ENCODE data around the gene SLC23A1. TPM values are rescaled to one million over a fixed set of nuclear protein-coding genes. Genes with fewer than 3 reads are reported as not detected.

SLC23A1 gene
- polyA plus RNA-seq, 2 of the 4 experiments (the other 2 are of a cell fraction): 4.3 to 7.7 TPM

- ChIA-PET POLR2A (no interaction called here), CTCF (interaction anchor here (1.1 to 1.5 kb wide), 2 partner anchors 8 to 11 kb away, joined by 3 read pairs; no protein-coding TSS in a partner anchor)
- H3K9me3 ChIP-seq: no peaks in the 10 kb centered on the region
- TF ChIP-seq REST (IDR thresholded peaks at IDR 0.05) (no peak), CBX2 (IDR thresholded peaks at IDR 0.05; ENCODE audit: borderline replicate concordance, low read depth) (no peak), ZFP36 (IDR thresholded peaks at IDR 0.05; ENCODE audit: borderline replicate concordance, partially characterized antibody) (peak; percentile 97)
- 87% methylated on average over 14 of the region's 15 CpGs for WGBS (ENCODE audit: missing lambda C conversion rate)
- FAIRE-seq (no peak), ATAC-seq (no peak), DNase-seq (ENCODE audit: low read depth in 1 of 2, low spot score in 1 of 2) (no peak)
- peak overlapping the region in 1 of 2 experiments; percentile 23; a peak in 1 of 6 replicates for H3K27ac ChIP-seq
- H3K4me2 ChIP-seq: no peak overlapping the region
- H3K4me1 ChIP-seq: peaks cover 34% of the 10 kb centered on the region
- no peak overlapping the region for H3K4me3 ChIP-seq
These were observed 3.3 kb downstream of the SLC23A1 start for GRCh38 chr5:139379626-139380449.

- no peak for ATAC-seq
- DNase-seq (ENCODE audit: low read depth in 1 of 2, low spot score in 1 of 2): no peak
- FAIRE-seq: no peak
- ChIA-PET POLR2A (no interaction called here), CTCF (interaction anchor here (1.0 kb wide), 1 partner anchor 9 kb away, joined by 3 read pairs; no protein-coding TSS in a partner anchor)
- Histone ChIP-seq H3K9me3 (no peaks in the 10 kb centered on the region), H3K4me3 (no peak overlapping the region), H3K4me2 (no peak overlapping the region), H3K27ac (peak overlapping the region in 1 of 2 experiments; percentile 14; a peak in 2 of 6 replicates), H3K4me1 (peaks cover 34% of the 10 kb centered on the region)
- 93% methylated on average over 13 of the region's 13 CpGs for WGBS (ENCODE audit: missing lambda C conversion rate)
- TF ChIP-seq ZFP36 (IDR thresholded peaks at IDR 0.05; ENCODE audit: borderline replicate concordance, partially characterized antibody): no peak
These were observed 4.1 kb downstream of the SLC23A1 start for GRCh38 chr5:139378941-139379361.

DNA sequence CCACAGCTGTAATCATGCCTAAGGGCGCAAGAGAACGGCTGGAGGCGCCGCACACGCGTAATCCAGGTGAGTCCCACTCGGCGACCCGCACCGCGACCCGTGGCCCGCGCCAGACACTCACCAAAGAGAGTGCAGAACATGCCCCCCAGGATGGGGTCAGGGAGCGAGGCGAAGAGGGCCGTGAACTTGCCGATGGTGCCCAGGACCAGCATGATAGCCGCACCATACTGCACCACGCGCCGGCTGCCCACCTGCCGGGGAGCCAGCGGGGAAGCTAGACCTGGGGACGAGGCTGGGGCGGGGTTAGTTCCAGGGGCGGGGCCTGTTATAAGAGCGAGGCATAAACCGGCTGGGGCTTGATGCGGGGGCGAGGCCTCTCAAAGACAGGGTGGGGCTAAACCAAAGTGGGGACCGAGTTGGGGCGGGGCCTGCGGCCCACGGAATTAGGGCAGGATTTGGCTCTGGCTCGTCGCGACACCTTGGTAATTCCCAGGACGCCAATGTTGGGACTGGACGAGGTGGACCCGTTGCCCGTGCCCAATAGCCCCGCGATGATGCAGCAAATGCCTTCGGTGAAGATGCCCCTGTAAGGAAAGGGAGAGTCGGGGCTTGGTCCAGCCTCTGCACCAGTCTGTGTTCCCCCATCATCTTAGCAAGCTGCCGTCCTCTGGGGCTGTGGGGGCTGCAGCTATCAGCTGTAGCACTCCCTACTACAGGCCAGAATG lies 4.8 kb downstream of the SLC23A1 start:
- Histone ChIP-seq H3K4me1 (peaks cover 34% of the 10 kb centered on the region), H3K27ac (no peak overlapping the region; a peak in 1 of 6 replicates), H3K4me3 (no peak overlapping the region), H3K9me3 (no peaks in the 10 kb centered on the region), H3K4me2 (no peak overlapping the region)
- ATAC-seq (no peak), DNase-seq (ENCODE audit: low read depth in 1 of 2, low spot score in 1 of 2) (no peak), FAIRE-seq (no peak)
- WGBS (ENCODE audit: missing lambda C conversion rate): 95% methylated on average over 37 of the region's 47 CpGs
- ChIA-PET CTCF (interaction anchor here (1.0 kb wide), 1 partner anchor 8 kb away, joined by 3 read pairs; no protein-coding TSS in a partner anchor), POLR2A (no interaction called here)
- TF ChIP-seq EP300 (IDR thresholded peaks at IDR 0.05) (no peak), POLR2A (IDR thresholded peaks at IDR 0.05; ENCODE audit: low read length) (no peak), RFX5 (IDR thresholded peaks at IDR 0.05) (no peak), RNF2 (IDR thresholded peaks at IDR 0.05; ENCODE audit: borderline replicate concordance, low read depth) (no peak), NPAS2 (CRISPR knock-in tag; IDR thresholded peaks at IDR 0.05; ENCODE audit: borderline replicate concordance) (no peak), ESRRA (IDR thresholded peaks at IDR 0.05; ENCODE audit: borderline replicate concordance, low read length) (no peak), ZFP36 (IDR thresholded peaks at IDR 0.05; ENCODE audit: borderline replicate concordance, partially characterized antibody) (no peak), SMC3 (IDR thresholded peaks at IDR 0.05) (no peak), FOXS1 (CRISPR knock-in tag; IDR thresholded peaks at IDR 0.05) (no peak), HDAC2 (IDR thresholded peaks at IDR 0.05) (no peak), MYC (IDR thresholded peaks at IDR 0.05; ENCODE audit: borderline replicate concordance, low read length) (no peak), NR3C1 (IDR thresholded peaks at IDR 0.05) (no peak), PHF8 (IDR thresholded peaks at IDR 0.05; ENCODE audit: borderline replicate concordance, low read depth) (no peak), FOSL2 (IDR thresholded peaks at IDR 0.05) (no peak), FOSL2 (CRISPR knock-in tag; IDR thresholded peaks at IDR 0.05) (no peak), HEYL (CRISPR knock-in tag; IDR thresholded peaks at IDR 0.05) (no peak), KDM5A (IDR thresholded peaks at IDR 0.05) (no peak), HOXB5 (CRISPR knock-in tag; IDR thresholded peaks at IDR 0.05) (no peak)
- TF ChIP-seq, protein P1, sequence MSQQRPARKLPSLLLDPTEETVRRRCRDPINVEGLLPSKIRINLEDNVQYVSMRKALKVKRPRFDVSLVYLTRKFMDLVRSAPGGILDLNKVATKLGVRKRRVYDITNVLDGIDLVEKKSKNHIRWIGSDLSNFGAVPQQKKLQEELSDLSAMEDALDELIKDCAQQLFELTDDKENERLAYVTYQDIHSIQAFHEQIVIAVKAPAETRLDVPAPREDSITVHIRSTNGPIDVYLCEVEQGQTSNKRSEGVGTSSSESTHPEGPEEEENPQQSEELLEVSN (IDR thresholded peaks at IDR 0.05; ENCODE audit: borderline replicate concordance, low read depth): no peak
- TF ChIP-seq, protein P2, sequence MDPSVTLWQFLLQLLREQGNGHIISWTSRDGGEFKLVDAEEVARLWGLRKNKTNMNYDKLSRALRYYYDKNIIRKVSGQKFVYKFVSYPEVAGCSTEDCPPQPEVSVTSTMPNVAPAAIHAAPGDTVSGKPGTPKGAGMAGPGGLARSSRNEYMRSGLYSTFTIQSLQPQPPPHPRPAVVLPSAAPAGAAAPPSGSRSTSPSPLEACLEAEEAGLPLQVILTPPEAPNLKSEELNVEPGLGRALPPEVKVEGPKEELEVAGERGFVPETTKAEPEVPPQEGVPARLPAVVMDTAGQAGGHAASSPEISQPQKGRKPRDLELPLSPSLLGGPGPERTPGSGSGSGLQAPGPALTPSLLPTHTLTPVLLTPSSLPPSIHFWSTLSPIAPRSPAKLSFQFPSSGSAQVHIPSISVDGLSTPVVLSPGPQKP (IDR thresholded peaks at IDR 0.05; ENCODE audit: low read depth, low read length): no peak

Data from A549 (cell line).